Measurements from ENCODE around the gene LRRC43. TPM values are rescaled to one million over a fixed set of nuclear protein-coding genes. Genes with fewer than 3 reads are reported as not detected.

The LRRC43 gene
- total RNA-seq: 1 to 10 TPM in 6 of 9 donors, under 1 TPM in 3; 0.17 to 4.5 (median 1.2) TPM
- 1 to 10 TPM in 2 of 3 donors, under 1 TPM in 1; 0.26 to 1.1 (median 1.1) TPM for polyA plus RNA-seq
- long read RNA-seq, donor 1: 0 reads
- long read RNA-seq, donor 2: 0 reads
- long read RNA-seq, donor 3: 0 reads
- long read RNA-seq, donor 4: 0 reads
- long read RNA-seq, donor 5, partial matches to known transcripts: 0 of 1 reads
- long read RNA-seq, donor 5, other reads (novel, unspliced or antisense): 1 of 1 reads
- long read RNA-seq, donor 6: 0 reads
- long read RNA-seq, donor 7: 0 reads
- long read RNA-seq, donor 8: 0 reads
- long read RNA-seq, donor 9: 0 reads
- long read RNA-seq, donor 10: 0 reads

GRCh38 chr12:122182887-122183587 lies at the start of gene LRRC43:
LRRC43 (plus strand) TSS chr12:122183123; CDS start chr12:122183145, 22 bp downstream.
- Histone ChIP-seq H3K36me3 (replicated peaks in 1 of 2) (no peaks in the 10 kb centered on the region), H3K9me3 (replicated peaks in 1 of 3) (no peaks in the 10 kb centered on the region), H3K27ac (no peak within 1 kb of the TSS), H3K4me3 (peak within 1 kb of the TSS in 3 of 4 donors; percentile 33 to 82 (median 65)), H3K4me1 (replicated peaks in 1 of 2) (no peaks in the 10 kb centered on the region), H3K27me3 (no peaks in the 10 kb centered on the region)
- intact Hi-C loops (cut with DNase I): loop anchor here in 1 of 2 donors (10.0 kb wide), 1 partner anchor 128 kb away; no protein-coding TSS in a partner anchor
- TF ChIP-seq POLR2A (IDR thresholded peaks at IDR 0.05): no peak
- TF ChIP-seq CTCF (IDR thresholded peaks at IDR 0.05): no peak
- WGBS, 4 donors: 1 to 4% (median 2%) methylated on average over 13 to 63 of the region's 63 CpGs
- peak in 6 of 7 donors; percentile 31 to 68 (median 45) for DNase-seq

DNA sequence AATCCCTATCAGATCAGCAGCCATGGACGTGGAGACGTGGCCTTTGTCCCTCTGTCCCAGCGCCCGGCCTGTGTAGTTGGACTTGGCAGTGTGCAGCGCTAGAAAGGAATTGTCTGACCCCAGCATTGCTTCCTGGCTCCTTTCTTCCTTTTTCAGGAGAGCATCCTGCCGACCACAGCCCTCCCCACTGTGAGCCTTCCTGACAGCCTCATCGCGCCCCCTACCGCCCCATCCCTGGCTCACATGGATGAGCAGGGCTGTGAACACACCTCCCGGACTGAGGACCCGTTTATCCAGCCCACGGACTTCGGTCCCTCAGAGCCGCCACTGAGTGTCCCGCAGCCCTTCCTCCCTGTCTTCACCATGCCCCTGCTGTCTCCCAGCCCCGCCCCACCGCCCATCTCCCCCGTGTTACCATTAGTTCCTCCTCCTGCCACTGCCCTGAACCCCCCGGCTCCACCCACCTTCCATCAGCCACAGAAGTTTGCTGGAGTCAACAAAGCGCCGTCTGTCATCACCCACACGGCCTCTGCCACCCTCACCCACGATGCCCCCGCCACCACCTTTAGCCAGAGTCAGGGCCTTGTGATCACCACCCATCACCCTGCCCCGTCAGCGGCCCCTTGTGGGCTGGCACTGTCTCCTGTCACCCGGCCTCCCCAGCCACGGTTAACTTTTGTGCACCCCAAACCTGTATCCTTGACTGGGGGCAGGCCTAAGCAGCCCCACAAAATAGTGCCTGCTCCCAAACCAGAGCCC lies 49.6 kb upstream of the LRRC43 start:
- 77 to 85% (median 78%) methylated on average over 28 of the region's 28 CpGs for WGBS, 4 donors
- no peak for DNase-seq
- H3K36me3 ChIP-seq (replicated peaks in 1 of 2): peaks cover 0 to 91% of the 10 kb centered on the region in 2 donors
- intact Hi-C loops (cut with DNase I): no loop called here
- no peak for TF ChIP-seq POLR2A (IDR thresholded peaks at IDR 0.05)
- TF ChIP-seq CTCF (IDR thresholded peaks at IDR 0.05): no peak
- no peaks in the 10 kb centered on the region for H3K9me3 ChIP-seq (replicated peaks in 1 of 3)
- H3K27me3 ChIP-seq: no peaks in the 10 kb centered on the region
- H3K4me1 ChIP-seq (replicated peaks in 1 of 2): peaks cover 0 to 6% of the 10 kb centered on the region in 2 donors
- no peak overlapping the region for H3K4me3 ChIP-seq
- H3K27ac ChIP-seq: no peak overlapping the region

- intact Hi-C loops (cut with DNase I): no loop called here
- WGBS, 4 donors: 95 to 96% (median 95%) methylated on average over 12 to 18 of the region's 18 CpGs
Measured at GRCh38 chr12:122135437-122136031, 47.4 kb upstream of the LRRC43 start.

More at GRCh38 chr12:122135437-122136031, 47.4 kb upstream of the LRRC43 start:
- Histone ChIP-seq H3K4me3 (no peak overlapping the region), H3K4me1 (replicated peaks in 1 of 2) (peaks cover 0 to 4% of the 10 kb centered on the region in 2 donors), H3K27ac (no peak overlapping the region), H3K27me3 (no peaks in the 10 kb centered on the region), H3K36me3 (replicated peaks in 1 of 2) (peaks cover 0 to 86% of the 10 kb centered on the region in 2 donors), H3K9me3 (replicated peaks in 1 of 3) (no peaks in the 10 kb centered on the region)
- no peak for TF ChIP-seq POLR2A (IDR thresholded peaks at IDR 0.05)
- TF ChIP-seq CTCF (IDR thresholded peaks at IDR 0.05): no peak
- no peak for DNase-seq
